HG03159 (cell line): ENCODE results near the gene SYNC.

ENCODE experiments used
- ATAC-seq: cut with Tn5 transposase; IDR thresholded peaks from one replicate; pipeline ENCODE4 v1.9.1; 2021; ENCODE audit warnings: mild to moderate bottlenecking, moderate library complexity; ENCODE audit not compliant: unreplicated experiment

The SYNC gene

DNA sequence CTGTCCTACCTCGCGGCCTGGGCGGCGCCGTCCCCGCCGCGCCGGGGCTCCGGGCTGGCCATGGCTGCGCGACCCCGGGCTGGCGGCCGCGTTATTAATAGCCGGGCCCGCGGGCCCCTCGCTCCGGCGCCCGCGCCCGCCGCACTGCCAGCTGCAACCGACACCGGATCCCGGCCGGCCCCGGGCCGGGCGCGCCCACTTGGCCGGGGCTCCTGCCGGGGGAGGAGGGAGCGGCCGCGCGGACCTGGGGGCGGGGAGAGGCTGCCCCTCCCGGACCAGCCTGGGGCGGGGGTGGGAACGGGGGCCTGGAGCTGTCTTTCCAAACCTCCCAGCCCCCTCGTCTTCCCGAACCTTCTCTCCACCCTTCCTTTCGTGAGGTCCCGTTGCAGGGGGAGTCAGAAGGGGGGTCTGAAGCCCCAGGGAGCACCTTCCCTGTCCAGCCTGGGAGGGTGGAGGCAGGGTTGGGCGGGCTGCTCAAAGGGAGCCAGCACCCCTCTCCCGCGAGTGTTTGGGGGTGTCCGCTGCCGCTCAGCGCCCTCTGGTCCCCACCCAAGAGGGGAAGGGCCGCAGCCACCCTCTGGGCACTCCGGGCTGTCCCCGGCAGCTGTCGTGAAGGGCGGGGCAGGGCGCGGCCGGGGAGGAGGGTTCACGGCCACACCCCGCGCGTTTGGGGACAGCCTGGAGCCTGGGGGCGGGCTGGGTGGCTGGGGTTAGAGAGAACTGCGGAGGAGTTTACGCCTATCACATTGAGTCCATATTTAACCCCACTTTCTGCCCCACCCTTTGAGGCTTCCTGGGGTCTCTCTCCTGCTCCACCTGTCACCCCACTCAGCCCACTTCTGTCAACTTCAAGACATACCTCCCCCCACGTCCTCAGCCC, at the start of gene SYNC:
TSS of gene SYNC (minus strand) at position 172 of the 880 bp plus-strand sequence. CDS start at position 62, 110 bp downstream.
- no peak for ATAC-seq

DNA sequence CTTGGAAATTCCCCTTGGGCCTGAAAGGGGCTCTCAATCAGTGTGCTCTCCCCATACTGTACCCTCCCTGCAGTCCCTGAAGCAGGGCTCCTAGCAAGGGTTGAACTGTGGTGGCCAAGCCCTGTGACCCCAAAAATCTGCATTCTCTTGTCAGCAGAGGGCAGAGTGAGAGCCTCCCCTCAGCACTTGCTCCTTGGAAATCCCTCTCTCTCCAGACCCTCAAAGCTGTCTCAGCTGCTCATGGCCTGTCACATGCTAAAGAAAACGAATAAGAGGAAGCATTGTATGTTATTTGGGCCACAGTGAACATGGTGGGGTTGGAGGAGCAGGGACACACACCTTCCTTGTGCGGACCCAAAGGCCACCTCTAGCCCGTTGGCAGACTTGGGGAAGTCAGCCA, 47.2 kb upstream of the SYNC start:
- no peak for ATAC-seq

DNA sequence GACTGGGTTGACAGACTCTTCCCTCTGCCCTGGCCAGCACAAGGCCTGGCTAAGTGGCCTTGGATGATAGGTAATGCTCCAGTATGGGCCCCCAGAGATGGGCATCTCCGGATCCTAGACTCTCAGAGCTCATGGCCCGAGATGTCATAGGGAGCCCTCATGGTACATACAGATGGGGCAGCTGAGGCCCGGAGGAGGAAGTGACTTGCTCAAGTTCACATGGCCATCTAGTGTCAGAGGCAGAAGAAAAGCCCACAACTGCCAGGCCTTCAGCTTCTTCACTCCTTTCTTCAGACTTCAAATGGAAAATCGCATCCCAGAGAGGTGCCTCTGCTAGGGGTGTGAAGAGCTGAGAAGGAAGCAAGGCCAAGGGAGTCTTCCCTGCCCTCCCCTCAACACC, 46.8 kb upstream of the SYNC start:
- ATAC-seq = no peak

DNA sequence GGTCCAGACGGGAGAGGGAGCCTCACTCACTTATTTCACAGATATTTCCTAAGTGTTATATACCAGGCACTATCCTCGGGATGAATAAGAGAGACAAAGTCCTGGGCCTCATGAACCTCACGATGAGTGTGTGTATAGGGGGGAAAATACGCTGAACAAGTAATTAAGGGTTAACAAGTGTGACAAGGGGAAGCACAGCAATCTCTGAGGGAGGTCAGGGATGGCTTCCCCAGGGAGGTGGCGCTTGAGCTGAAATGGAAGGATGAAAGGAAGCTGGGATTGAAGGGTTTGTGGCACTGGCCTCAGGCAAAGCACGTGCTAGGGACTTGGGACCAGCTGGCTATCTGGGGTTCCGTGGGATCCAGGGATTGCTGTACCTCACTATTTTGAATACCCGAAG, 46.4 kb upstream of the SYNC start:
- ATAC-seq = no peak

DNA sequence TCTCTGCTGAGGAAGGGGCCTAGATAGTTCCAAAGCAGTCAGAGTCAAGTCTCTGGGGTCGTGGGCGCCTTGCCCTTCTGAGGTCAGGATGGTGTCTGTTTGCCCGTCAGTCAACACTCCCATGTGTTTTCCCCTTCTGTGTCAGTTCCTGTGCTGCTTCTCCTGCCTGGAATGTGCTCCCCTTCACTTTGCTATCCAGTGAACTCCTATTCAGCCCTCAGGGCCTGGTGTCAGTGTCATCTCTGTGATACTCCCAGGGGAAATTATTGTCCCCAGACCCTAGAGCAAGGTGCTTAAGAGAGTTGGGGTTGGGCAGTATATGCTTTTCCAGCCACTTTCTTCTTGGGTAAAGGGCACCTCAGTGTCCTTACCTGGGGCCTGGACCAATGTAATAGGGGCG, 45.8 kb upstream of the SYNC start:
- ATAC-seq = no peak

DNA sequence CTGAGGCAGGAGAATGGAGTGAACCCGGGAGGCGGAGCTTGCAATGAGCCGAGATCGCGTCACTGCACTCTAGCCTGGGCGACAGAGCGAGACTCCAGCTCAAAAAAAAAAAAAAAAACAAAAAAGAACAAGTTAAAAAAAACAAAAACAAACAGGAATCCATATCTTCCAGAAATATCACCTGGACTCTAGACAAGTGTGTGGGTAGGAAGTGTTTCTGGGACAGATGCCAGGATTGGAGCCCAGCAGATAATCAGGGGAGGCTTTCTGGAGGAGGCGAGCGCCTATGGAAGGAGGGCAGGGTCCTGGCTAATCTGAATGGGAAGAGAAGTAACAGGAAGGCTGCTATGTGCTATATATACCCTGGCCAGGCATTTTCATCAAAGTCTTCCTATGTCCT, 43.6 kb upstream of the SYNC start:
- no peak for ATAC-seq

DNA sequence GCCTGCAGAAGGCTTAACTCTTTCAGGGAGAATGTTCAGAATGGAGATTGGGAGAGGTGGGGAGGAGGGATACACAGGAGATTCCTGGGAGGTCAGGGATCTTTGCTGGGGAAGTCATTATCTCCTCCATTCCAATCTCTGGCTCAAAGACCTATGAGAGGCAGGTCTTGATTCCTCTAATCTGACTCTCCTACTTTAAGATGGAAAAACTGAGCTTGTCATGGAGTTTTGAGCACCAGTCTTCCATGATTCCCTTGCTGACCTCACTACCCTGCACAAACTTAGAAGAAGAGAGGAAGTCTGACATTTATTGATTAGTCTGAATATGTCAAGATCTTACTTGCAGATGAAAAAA, 41.5 kb upstream of the SYNC start:
- no peak for ATAC-seq

DNA sequence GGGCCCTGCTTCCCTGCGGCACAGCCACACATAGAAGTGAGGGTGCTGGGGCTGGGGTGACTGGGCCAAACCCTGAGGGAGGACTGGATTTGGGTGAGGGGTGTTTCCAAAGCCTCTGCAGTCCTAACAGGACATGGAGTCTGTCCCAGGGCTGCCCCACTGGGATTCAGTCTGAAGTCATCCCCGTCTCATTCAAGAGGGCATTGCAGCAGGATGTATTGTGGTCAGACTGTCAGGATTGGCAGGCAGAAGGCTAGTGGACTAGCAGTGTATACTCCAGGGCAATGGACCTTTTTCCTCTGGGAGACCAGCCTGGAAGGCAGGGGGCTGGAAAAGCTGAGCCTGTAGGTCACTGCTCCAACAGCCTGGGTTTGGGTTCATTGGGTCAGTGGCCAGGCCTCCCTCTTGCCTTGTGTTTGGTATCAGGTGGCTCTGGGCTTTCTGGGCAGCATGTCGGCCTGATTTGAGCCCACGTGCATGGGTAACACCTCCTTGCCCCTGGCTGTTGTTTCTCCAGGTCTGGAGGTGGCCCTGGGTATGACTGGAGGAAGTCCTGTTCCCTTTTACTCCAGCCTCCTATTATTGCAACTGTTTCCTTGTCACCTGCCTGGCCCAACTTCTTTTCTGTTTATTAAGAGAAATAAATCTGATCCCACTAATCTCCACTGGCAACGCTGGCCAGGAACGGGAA, 41.0 kb upstream of the SYNC start:
- ATAC-seq = no peak

DNA sequence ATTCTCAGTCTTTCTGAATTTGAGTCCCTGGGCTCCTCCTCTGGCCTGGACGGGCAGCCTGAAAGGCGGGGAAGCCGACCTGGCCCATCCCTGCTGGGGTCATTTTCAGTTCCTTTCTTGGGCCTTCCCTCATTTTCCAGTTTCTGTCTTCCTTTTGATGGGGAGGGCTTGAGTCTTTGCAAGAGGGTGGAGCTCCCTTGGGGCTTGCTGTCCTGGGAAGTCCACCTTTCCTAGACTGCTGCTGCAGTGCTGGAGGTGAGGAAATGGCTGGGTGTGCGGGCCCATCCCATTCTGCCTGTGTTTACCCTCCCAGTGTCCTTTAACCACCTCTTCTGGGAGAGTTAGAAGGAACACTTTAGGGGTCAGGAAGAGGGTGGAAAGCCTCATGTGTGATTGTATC, 40.4 kb upstream of the SYNC start:
- no peak for ATAC-seq

DNA sequence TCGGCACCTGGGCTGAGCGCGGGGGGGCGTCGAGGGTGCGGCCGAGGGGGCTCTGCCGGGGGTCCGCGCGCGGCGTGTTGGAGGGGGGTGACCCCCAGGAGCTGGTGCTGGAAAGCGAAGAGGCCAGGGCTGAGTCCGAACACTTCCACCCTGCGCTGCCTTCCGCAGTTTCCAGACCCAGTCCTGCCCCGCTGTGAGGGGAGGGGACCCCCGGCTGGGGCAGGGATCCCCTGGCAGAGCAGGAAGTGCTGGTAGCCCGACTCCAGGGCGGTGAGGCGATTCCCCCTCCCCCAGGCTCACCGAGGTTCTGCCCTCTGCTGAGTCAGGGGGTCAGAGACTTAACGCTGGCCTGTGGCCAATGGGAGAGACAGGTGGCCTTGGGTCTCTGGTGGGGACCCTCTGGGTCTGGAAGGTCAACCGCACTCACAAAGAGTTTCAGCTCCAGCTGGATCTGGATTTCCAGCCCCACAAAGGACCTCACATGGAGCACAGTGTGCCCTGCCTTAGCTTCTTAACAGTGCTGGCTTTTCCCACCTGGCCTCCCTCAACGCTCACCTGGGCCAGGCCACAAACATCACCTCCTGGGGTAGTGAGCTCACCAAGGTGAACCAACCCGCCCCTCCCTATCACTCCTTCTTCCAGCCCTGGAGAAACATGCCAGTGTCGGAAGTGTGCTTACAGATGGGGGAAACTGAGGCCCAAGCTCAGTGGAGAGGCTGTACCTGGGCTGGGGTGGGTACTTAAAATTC, 39.8 kb upstream of the SYNC start:
- no peak for ATAC-seq

DNA sequence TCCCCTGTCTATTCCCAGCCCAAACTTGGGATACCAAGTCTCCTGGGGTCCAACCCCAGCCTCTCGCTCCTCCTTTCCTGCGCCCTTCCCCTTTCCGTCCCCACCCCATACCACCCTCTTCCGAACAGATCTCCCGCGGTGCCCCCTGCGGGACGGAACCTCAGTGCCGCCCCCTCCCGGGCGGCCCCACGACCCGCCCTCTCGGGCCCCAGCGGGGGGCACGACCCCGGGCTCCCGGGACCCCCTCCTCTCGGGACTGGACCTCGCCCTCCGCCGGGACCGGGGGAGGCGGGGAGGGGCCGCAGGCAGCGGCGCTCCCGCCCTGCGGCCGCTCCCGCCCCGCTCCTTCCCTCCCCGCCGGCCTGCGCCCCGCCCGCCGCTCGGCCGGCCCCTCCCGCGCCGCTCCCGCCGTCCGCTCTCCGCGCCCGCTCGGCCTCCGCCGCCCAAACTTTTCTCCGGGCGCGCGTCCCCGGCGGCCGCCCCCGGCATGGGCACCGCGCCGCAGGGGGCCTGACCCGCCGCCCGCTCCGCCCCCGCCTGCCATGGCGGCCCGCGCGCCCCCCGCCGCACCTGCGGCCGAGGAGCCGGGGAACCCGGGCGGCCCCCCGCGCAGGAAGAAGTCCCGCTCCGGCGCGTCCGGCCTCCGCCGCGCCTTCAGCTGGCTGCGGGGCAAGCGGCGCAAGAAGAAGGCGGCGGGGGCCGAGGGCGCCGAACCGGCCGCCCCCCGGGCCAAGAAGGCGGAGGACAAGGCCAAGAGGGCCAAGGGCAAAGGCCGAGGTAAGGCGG, 39.0 kb upstream of the SYNC start:
- ATAC-seq = no peak

DNA sequence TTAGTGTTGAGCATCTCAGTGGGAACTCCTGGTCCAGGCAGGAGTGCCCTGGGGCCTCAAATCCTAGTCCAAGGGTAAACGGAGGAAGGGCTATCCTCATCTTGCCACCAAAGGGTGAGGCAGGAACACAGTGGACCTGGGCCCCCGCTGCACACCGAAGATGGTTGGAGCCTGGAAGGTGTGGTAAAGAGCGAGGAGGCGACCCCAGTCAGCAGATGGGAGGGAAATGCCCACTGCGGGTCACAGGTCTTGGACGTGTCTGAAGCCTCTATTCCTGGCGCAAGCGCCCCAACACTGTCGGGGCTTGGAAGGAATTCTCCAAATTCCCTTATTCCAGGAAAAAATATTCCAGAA, 38.5 kb upstream of the SYNC start:
- no peak for ATAC-seq

DNA sequence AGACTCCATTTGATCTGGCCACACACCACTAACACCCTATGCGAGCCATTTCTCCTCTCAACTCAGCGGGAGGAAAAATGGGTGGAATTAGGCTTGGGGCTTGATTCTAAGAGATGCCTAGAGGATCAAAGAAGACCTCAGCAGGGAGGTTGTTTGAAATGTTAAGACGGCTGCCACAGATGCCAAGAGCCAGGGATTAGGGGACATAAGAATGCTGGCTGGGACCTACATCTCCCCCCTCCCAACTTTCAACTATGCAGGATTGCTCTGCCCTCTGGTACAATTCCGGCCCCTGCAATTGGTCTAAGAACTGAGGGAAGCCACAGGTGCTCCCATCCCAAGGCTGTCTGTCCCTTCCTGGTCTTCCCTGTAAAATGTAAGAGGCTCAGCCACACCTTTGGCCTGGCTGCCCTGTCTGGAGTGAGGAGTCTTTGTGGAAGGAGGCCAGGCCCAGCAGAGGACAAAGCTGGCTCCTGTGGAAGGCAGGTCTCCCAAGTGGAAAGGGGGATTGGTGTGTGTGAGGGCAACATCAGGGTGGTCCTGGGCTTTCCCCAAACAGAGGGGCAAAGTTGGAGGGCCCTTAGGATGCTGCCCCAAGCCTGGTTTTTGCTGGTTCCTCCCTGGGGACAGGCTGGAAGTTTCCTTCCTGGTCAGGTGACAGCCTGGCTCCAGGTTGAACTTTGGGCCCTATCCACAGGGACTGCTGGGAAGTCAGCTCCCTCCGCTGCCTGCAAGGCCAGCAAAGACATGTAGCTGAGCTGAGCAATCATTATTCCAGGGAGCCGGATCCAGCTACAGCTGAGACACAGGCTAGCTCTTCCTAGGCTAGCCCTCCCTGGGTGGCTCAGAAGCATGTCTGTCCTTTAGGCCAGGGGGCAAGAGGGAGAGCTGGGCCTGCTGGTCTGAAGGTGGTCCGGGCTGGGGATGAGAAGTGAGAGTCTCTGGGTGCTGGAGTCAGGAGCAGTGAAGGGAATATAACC, 34.5 kb upstream of the SYNC start:
- ATAC-seq = no peak

DNA sequence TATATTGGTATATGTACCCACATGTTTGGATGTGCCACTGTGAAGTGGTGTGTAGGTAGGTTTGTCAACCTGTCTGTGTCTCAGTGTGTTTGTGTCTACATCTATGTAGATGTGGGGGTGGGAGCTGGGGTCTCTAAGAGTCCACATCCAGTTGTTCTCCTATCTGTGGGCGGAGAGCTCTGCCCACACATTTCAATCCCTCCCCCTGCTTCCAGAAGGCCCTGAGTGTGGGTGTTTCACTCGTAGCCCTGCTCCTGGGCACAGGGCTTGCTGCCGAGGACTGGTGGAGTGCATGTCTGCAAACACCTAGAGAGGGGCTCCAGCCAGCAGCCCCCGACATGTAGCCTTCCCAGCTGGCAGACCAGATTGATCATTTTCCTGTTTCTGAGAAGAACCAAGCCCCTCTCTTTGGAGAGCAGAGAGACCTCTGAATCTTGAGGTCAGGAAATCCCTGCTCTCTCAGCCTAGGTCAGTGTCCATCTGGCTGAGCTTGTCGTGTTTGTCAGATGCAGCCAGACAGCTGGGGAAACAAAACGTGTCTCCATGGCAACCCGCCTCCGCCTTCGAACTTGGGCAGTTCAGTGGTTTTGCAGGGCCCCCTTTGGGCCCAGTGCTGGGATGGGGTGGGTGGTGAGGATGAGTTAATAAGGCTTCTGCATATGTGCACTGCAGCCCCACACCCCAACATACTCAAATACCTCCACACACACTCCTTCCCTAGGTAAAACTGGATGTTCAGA, 31.2 kb upstream of the SYNC start:
- no peak for ATAC-seq

DNA sequence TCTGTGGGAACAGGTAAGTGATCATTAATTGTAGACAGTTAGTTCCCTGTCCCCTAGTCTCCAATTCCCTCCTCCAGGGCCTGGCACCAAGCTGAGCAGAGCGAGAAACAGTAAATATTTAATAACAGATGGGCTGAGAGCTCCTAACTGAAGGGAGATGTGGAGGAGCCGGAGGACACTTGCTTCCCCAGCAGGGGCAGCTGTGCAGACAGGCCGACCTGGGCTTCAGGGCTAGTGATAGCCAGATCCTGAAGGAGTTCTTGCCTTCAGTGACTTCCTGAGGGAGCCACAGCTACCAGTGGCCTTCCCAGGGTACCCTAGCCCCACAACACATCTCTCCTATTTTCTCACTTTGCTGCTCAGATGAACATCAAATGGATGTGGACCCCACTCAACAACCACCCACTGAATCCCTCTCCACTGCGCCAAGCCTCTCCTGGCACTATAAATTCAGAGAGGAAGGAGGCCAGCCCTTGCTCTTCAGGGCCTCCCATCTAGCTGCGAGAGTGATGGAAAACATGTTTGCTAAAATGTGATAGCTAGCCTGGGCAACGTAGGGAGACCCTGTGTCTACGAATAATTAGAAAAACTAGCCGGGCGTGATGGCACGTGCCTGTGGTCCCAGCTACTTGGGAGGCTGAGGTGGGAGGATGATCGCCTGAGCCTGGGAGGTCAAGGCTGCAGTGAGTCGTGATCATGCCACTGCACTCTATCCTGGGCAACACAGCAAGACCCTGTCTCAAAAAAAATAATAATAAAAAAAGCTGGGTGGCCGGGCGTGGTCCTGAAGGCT, 26.9 kb upstream of the SYNC start:
- no peak for ATAC-seq

DNA sequence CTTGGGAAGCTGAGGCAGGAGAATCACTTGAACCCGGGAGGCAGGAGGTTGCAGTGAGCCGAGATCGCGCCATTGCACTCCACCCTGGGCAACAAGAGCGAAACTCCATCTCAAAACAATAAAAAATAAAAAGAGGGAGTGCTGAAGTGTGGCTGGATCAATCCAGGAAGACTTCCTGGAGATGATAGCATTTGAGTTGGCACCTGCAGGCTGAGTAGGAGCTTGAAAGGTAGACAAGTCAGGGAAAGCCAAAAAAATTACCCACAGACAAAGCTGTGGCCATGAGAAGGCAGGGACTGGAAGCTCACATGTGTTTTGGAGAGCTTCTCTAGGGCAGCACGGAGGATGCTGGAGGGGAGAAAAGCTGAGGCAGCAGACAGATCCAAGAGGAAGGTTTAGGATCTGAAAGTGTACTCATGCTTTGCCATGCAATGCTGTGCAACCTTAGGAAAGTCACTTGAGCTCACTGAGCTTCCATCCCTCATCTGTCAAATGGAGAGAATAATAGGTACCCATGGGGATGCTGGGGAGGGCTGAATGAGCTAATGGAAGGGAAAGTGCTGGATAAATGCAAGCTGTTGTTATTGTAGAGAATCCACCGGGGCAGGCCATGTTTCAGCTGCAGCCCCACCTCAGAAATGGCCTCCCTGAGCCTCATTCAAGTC, 26.0 kb upstream of the SYNC start:
- ATAC-seq = no peak

DNA sequence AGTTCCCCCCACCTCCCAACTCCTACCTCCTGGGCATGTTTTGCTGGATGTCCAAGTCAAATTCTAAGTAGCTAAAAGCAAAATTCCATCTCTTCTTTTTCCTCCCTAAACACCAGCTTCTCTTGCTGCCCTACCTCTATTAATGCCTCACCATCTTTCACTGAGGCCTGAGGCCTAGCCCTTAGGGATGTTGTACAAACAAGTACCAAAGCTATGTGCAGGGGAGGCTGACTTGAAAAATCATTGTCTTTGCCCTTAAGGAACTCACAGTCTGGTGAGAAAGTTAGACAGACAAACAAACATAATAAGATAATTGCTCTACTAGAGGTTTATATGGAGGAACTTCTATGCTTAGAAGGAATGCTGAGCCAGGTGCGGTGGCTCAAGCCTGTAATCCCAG, 25.3 kb upstream of the SYNC start:
- ATAC-seq = no peak

DNA sequence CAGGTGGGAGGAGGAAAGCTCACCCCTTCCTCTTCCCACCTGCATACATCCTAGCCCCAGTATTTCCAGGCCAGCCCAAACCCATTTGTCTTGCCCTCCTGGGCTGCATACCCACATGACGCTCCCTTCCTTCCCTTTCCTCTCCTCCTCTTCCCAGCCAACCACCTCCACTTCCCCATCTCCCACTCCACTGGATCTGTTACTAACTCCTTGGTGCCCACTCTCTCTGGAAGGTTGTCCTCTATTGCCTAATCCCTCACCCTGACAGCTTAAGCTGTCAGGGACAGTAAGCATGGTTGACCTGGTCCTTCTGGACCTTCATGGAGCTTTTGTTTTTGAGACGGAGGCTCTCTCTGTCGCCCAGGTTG, 23.0 kb upstream of the SYNC start:
- ATAC-seq = no peak
